HG02870 (cell line): Measurements from ENCODE around the gene LGALS9B.
"Not testable (repeated sequence)": the region's sequence is repeated elsewhere in the genome, so short reads cannot be mapped to it uniquely, and the experiment has no call there.

Source experiments
- ATAC-seq: cut with Tn5 transposase; IDR thresholded peaks from one replicate; pipeline ENCODE4 v1.9.1; 2021; ENCODE audit warnings: mild to moderate bottlenecking, moderate library complexity; ENCODE audit not compliant: unreplicated experiment

LGALS9B gene

DNA sequence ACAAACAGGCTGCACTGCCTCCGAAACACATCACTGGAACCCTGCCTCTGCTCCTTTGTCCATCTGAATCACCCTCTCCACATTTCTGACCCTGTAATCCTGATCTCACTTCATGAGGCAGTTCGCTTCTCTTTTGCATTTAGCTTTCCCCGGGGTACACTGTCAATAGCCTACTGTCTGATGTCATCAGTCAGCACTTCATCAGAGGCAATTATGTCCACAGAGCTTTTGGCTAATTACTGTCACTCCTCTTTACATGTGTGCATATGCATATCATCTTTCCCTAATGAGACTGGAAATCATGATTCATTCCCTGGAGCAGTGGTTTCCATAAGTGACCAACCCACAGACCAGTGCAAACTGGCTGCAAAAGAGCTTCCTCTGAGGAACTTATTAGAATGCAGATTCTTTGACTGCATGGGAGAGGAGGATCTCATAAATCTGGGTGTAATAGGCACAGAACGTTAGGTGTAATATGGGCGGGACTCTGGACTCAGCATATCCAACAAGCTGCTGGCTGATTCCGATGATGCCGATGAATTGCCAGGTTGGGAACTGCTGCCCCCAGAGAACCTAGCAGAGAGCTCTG, 49.8 kb downstream of the LGALS9B start:
- ATAC-seq = not testable (repeated sequence)

DNA sequence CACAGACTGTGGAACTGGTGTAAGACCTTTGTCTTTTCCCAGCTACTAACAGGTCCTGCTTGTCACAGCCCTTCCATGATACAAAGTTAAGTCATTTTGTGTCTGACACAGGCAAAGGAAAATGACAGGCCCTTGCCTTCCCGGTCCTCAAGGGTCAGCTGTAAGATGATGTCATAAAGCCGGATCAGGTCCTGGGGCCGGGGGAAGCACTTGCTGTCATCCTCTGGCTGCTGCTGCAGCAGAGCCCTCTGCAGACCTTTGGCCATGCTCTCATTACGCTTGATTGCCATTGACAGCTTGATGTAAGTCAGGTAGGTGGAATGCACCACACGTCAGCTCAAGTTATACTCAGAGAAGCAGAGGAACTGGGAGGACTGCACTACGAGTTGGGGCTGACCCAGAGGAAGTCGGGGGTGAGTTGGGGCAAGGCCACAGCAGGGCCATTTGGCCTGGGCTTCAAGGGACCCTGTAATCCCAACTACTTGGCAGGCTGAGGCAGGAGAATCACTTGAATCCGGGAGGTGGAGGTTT, 50.9 kb downstream of the LGALS9B start:
- ATAC-seq = not testable (repeated sequence)

DNA sequence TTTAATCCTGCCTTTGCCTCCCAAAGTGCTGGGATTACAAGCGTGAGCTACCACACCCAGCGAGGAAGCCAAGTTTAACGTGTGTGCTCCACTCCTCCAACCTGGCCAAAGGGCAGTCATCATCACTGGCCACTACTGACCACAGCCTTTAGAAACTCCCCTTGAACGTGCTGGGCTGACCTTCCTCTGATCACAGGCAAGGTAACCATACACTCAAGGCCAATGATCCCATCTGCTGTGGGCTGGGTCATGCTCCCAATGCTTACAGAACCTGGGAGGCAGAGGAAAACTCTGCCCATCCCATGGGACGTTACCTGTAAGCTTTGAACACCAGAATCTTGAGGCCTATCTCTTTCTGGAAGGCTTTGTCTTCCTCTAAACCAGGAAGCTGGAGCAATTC, 51.9 kb downstream of the LGALS9B start:
- ATAC-seq = not testable (repeated sequence)

DNA sequence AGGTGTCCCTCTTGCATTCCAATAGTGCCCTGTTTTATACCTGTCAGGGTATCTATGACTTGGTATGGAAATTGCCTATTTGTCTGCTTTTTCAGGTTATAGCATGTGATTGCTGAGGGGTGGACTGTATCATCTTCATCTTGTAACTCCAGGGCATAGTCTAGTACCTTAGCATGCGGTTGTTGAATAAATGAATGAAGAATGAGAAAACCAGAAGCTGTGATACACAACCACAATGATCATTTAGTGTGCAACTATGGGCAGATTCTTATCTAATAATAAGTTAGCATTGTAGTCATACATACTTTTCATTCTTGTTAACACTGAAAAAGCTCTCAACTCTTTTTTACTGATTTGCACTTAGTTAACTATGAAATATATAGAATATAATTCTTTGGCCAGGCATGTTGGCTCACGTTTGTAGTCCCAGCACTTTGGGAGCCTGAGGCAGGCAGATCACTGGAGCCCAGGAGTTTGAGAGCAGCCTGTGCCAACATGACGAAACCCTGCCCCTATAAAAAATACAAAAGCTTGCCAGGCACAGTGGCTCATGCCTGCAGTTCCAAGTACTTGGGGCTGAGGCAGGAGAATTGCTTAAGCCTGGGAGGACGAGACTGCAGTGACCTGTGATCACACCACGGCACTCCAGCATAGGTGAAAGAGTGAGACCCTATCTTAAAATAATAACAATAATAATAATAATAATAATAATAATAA, 65.9 kb downstream of the LGALS9B start:
- ATAC-seq = not testable (repeated sequence)

DNA sequence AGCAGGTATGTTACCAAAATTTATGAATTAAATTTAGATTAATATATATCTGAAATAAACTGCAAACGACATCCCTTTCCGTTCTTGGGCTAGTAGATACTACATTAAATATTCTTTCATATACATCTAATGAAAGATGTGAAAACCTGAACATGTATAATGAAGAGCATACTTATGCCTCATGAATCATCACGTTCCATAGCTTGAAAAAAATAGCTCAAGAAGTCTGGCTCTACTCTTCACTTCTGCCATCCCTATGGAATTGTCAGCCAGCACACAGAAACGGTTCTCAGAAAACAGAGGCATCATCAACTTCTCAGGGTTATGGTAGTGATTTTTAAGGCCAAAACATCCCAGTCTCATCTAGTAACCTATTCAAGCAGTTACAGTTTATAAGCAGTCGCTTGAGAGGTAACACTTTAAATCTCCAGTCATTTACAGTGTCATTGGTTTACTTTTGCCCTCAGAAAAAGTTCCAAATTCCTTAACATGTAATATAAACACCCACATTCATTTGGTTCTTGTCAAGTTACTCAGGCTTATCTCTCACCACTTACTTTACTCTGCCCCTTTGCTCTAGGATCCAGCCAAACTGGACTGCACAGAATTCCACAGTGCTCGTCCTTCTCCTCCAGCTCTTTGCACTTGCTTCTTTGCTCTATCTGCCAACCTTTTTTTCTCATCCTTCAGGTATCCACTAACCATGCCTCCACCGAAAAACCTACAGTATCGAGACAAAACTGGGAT, 66.6 kb downstream of the LGALS9B start:
- ATAC-seq = not testable (repeated sequence)
